ENCODE measurements around the gene SEC22C. TPM values are rescaled to one million over a fixed set of nuclear protein-coding genes. Genes with fewer than 3 reads are reported as not detected.

Gene SEC22C
- total and polyA plus RNA-seq, 7 donors: 11.2 to 46.8 (median 15.5) TPM

- no peak for TF ChIP-seq CTCF (IDR thresholded peaks at IDR 0.05)
- intact Hi-C loops (cut with DNase I): no loop called here
- whole genome bisulfite sequencing, 3 donors: 65 to 84% (median 81%) methylated on average over 1 of the region's 1 CpG
- no peak for DNase-seq
- ATAC-seq: no peak
- no peaks in the 10 kb centered on the region for H3K36me3 ChIP-seq (ENCODE audit: insufficient read depth in 1 of 2, low read depth in 1 of 2)
- peak overlapping the region; percentile 51 for H3K27ac ChIP-seq
- H3K4me1 ChIP-seq: peaks cover 31% of the 10 kb centered on the region
- no peaks in the 10 kb centered on the region for H3K27me3 ChIP-seq (ENCODE audit: insufficient read depth in 3 of 3, low read length in 2 of 3)
- no peaks in the 10 kb centered on the region for H3K9me3 ChIP-seq
- no peak overlapping the region for H3K4me3 ChIP-seq
These were observed 29.2 kb upstream of the SEC22C start for GRCh38 chr3:42610976-42611375.

GRCh38 chr3:42608581-42608980, 26.8 kb upstream of the SEC22C start:
- H3K27me3 ChIP-seq (ENCODE audit: insufficient read depth in 3 of 3, low read length in 2 of 3): no peaks in the 10 kb centered on the region
- H3K36me3 ChIP-seq (ENCODE audit: insufficient read depth in 1 of 2, low read depth in 1 of 2): no peaks in the 10 kb centered on the region
- DNase-seq (no peak), ATAC-seq (peak in 1 of 4 donors; percentile 14)
- WGBS, 3 donors: 16 to 22% (median 19%) methylated on average over 5 of the region's 5 CpGs
- peaks cover 35% of the 10 kb centered on the region for H3K4me1 ChIP-seq
- peak overlapping the region; percentile 53 for H3K27ac ChIP-seq
- intact Hi-C loops (cut with DNase I): loop anchor here in 1 of 2 donors (5.0 kb wide), 1 partner anchor 44 kb away; the partner anchor contains the start of gene ZBTB47
- no peak overlapping the region for H3K4me3 ChIP-seq
- H3K9me3 ChIP-seq: no peaks in the 10 kb centered on the region
- TF ChIP-seq CTCF (IDR thresholded peaks at IDR 0.05): no peak

GRCh38 chr3:42605546-42606173, 23.9 kb upstream of the SEC22C start:
- ATAC-seq: peak; percentile 66 to 78 (median 76)
- no peak overlapping the region for H3K4me3 ChIP-seq
- H3K27me3 ChIP-seq (ENCODE audit: insufficient read depth in 3 of 3, low read length in 2 of 3): no peaks in the 10 kb centered on the region
- H3K4me1 ChIP-seq: peaks cover 43% of the 10 kb centered on the region
- 30 to 45% (median 32%) methylated on average over 5 of the region's 5 CpGs for WGBS, 3 donors
- no peaks in the 10 kb centered on the region for H3K36me3 ChIP-seq (ENCODE audit: insufficient read depth in 1 of 2, low read depth in 1 of 2)
- no peak for TF ChIP-seq CTCF (IDR thresholded peaks at IDR 0.05)
- intact Hi-C loops (cut with DNase I): loop anchor here in 1 of 2 donors (5.0 kb wide), 1 partner anchor 47 kb away; the partner anchor contains the start of gene ZBTB47
- peak overlapping the region; percentile 62 for H3K27ac ChIP-seq
- no peak for DNase-seq
- H3K9me3 ChIP-seq: no peaks in the 10 kb centered on the region

- peaks cover 35% of the 10 kb centered on the region for H3K4me1 ChIP-seq
- H3K36me3 ChIP-seq (ENCODE audit: insufficient read depth in 1 of 2, low read depth in 1 of 2): no peaks in the 10 kb centered on the region
- no peak for DNase-seq
- no peak for ATAC-seq
- TF ChIP-seq CTCF (IDR thresholded peaks at IDR 0.05): no peak
- intact Hi-C loops (cut with DNase I): no loop called here
- H3K9me3 ChIP-seq: no peaks in the 10 kb centered on the region
- no peaks in the 10 kb centered on the region for H3K27me3 ChIP-seq (ENCODE audit: insufficient read depth in 3 of 3, low read length in 2 of 3)
- H3K4me3 ChIP-seq: peak overlapping the region; percentile 81
- H3K27ac ChIP-seq: no peak overlapping the region
- WGBS, 3 donors: 92 to 100% (median 94%) methylated on average over 1 of the region's 1 CpG
These were observed 21.2 kb upstream of the SEC22C start for GRCh38 chr3:42602961-42603360.

All from psoas muscle (tissue), 8 donors.